ENCODE results near the gene TMEM244.

The TMEM244 gene, protein sequence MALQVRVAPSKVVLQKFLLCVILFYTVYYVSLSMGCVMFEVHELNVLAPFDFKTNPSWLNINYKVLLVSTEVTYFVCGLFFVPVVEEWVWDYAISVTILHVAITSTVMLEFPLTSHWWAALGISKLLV

DNA sequence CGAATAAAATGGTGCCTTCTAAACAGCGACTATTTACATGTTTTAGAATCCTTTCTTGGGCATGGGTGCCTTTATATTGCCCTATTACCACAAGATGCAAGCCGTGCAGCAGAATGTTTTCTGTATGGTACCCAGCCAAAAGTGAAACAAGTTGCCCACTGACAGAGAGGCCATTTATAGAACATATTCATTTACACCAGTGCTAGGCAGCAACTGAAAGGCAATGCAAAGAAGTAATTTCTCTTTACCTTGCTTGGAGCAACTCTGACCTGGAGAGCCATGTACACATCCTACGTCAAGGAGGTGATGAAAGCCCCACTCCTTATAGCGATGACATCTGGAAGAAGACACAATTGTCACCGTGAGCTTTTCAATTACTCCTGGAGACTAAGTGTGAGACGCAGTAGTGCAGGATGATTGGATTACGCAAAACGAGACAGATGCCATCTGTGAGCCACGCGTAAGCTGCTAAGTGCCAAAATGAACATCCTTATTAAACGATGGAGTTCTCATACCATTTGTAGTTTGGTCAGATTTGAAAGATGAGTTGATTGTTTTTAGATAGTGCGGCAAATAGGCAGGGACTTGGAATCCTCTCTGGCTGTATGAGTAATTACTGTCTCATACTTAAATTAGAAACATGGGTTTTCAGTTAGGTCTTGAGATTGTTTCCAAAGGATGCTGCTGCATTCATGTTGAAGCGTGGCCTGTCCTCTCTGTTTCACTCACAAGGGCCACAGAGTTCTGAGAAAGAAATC is at the start of gene TMEM244:
TSS of gene TMEM244 (minus strand) at position 408 of the 758 bp plus-strand sequence. CDS start at position 281, 127 bp downstream.
- H3K36me3 ChIP-seq, result no peaks in the 10 kb centered on the region

DNA sequence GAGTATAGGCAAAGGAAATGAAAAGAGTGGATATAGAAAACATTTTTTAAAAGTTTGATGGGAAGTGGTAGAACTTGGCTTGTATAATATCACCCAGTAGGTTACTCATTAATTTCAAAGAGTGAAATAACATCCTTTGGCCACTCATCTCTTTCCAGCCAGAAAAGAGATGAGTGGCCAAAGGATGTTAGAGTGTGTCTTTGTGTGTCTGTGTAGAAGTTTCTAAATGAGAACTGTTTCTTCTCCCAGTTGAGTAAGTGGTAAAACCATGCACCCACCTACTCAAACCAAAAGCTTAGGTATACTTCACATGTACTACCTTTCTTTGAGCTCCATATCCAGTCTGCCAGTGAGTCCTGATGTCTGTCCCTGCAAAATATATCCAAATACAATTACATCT is 47.7 kb upstream of the TMEM244 start:
- H3K9me3 ChIP-seq (ENCODE audit: severe bottlenecking), result no peaks in the 10 kb centered on the region
- H3K27ac ChIP-seq, result no peak overlapping the region
- TF ChIP-seq, protein P1, sequence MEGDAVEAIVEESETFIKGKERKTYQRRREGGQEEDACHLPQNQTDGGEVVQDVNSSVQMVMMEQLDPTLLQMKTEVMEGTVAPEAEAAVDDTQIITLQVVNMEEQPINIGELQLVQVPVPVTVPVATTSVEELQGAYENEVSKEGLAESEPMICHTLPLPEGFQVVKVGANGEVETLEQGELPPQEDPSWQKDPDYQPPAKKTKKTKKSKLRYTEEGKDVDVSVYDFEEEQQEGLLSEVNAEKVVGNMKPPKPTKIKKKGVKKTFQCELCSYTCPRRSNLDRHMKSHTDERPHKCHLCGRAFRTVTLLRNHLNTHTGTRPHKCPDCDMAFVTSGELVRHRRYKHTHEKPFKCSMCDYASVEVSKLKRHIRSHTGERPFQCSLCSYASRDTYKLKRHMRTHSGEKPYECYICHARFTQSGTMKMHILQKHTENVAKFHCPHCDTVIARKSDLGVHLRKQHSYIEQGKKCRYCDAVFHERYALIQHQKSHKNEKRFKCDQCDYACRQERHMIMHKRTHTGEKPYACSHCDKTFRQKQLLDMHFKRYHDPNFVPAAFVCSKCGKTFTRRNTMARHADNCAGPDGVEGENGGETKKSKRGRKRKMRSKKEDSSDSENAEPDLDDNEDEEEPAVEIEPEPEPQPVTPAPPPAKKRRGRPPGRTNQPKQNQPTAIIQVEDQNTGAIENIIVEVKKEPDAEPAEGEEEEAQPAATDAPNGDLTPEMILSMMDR (IDR thresholded peaks at IDR 0.05; ENCODE audit: low read depth, low read length), result no peak
- H3K4me3 ChIP-seq (ENCODE audit: low read depth, low read length), result no peak overlapping the region
- DNase-seq, result no peak
- no peaks in the 10 kb centered on the region for H3K36me3 ChIP-seq
- H3K27me3 ChIP-seq (ENCODE audit: insufficient read depth, low read depth, severe bottlenecking), result no peaks in the 10 kb centered on the region

More for the DNA sequence above, at the start of gene TMEM244:
- Histone ChIP-seq H3K9me3 (ENCODE audit: severe bottlenecking) (no peaks in the 10 kb centered on the region), H3K27ac (peak within 1 kb of the TSS; percentile 59), H3K27me3 (ENCODE audit: insufficient read depth, low read depth, severe bottlenecking) (no peaks in the 10 kb centered on the region), H3K4me3 (ENCODE audit: low read depth, low read length) (peak within 1 kb of the TSS; percentile 35)
- DNase-seq, result peak; percentile 75
- TF ChIP-seq, protein P1 (IDR thresholded peaks at IDR 0.05; ENCODE audit: low read depth, low read length), result no peak

DNA sequence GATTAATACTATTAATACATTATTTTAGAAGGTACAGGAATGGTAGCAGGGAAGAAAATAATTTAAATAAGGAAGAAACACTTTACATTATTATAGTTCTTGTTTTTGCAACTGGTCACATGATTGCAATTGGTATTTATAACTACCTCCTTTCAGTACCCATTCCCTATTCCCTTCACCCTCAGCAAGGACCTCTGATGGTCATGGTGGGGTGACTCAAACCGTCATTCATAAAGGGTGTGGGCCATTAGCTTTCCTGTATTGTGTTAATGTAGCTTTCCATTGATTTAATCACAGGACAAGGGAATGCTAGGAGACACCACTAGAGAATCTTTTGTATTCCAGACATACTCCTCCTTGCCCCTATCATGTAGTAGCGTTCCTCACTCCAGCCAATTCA is 47.2 kb upstream of the TMEM244 start:
- H3K27me3 ChIP-seq (ENCODE audit: insufficient read depth, low read depth, severe bottlenecking), result no peaks in the 10 kb centered on the region
- no peaks in the 10 kb centered on the region for H3K36me3 ChIP-seq
- TF ChIP-seq, protein P1 (IDR thresholded peaks at IDR 0.05; ENCODE audit: low read depth, low read length), result no peak
- DNase-seq, result no peak
- no peaks in the 10 kb centered on the region for H3K9me3 ChIP-seq (ENCODE audit: severe bottlenecking)
- H3K27ac ChIP-seq, result no peak overlapping the region
- H3K4me3 ChIP-seq (ENCODE audit: low read depth, low read length), result no peak overlapping the region

DNA sequence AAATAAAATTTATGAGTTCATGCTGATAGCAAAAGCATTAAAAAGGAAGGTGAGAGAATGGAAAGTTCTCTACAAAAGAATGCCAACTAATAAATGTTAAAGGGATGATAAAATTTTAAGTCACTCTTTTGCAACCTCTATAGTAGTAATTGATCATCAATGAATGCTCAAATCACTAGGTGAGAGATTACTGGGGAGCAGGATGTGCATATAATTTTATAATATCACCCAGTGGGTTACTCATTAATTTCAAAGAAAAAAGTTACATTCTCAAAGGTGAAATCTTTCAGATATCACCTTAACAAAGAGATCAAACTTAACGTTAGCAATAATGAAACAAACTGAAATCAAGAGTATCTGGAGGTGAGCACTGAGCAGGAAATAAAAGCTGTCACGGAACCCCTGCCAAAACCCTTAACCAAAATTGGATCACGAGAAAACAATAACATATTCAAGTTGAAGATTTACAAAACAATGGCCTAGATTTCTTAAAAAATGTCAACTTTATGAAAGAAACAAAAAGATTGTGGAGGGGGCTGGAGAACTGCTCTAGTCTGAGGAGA is 45.5 kb upstream of the TMEM244 start:
- Histone ChIP-seq H3K9me3 (ENCODE audit: severe bottlenecking) (no peaks in the 10 kb centered on the region), H3K36me3 (no peaks in the 10 kb centered on the region), H3K4me3 (ENCODE audit: low read depth, low read length) (no peak overlapping the region), H3K27me3 (ENCODE audit: insufficient read depth, low read depth, severe bottlenecking) (no peaks in the 10 kb centered on the region), H3K27ac (no peak overlapping the region)
- TF ChIP-seq, protein P1 (IDR thresholded peaks at IDR 0.05; ENCODE audit: low read depth, low read length), result no peak
- DNase-seq, result no peak

DNA sequence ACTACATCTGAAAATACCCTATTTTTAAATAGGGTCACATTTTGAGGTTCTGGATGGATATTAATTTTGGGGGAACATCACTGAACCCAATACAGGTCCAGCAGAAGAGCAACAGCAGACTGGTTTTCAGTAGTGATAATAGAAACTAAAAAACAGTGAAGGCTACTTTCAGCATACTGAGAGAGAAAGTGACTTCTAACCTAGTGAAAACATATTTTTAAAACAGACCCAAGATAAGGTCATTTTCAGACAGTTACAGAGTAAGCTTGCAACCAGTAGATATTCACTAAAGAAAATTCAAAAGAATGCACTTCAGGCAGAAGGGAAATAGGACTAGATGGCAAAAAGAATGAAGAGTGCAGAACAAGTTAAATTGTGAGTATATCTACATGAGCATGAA is 42.0 kb upstream of the TMEM244 start:
- Histone ChIP-seq H3K9me3 (ENCODE audit: severe bottlenecking) (no peaks in the 10 kb centered on the region), H3K36me3 (no peaks in the 10 kb centered on the region), H3K27ac (no peak overlapping the region), H3K4me3 (ENCODE audit: low read depth, low read length) (no peak overlapping the region), H3K27me3 (ENCODE audit: insufficient read depth, low read depth, severe bottlenecking) (no peaks in the 10 kb centered on the region)
- TF ChIP-seq, protein P1 (IDR thresholded peaks at IDR 0.05; ENCODE audit: low read depth, low read length), result no peak
- no peak for DNase-seq

All from WERI-Rb-1 (cell line).